Measurements from ENCODE around the gene TENM3.

The TENM3 gene

DNA sequence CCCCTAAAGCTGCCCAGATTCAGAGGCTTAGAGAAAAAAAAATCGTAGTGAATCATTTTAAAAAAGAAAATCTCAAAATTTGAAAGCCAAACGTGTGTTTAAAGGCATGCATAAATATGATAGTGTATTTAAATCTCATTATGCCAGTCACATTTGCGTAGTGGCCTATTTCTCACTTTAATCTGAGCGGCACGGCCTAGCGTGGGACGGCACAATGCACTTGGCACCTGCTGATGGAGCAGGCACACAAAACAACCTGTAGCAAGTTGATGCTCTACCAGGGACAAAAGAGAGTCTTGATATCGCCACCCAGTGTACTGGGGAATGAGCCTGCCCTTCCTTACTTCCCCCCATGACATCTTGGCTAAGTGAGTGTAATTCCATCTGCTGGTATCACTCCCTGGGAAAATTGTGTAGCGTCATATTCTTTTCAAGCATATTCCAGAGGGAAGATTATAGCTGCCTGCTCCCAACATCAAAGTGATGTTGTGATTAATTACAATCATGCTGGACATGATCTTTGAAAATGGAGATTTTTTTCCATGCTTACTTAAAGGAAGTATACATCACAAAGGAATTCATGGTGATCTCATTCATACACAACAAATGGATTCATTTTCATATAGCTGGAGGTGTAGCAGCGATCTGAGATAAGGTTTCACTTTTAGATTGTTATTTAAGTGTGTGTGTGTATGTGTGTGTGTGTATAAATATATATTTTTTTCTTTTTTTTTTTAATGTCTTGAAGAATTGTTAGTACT, 535.2 kb downstream of the TENM3 start:
- Histone ChIP-seq H3K27ac (ENCODE audit: low read length) (no peak overlapping the region), H3K4me3 (ENCODE audit: low read depth in 1 of 2, low read length in 2 of 2) (no peak overlapping the region), H3K27me3 (ENCODE audit: insufficient read depth, low read length, poor library complexity) (no peaks in the 10 kb centered on the region), H2AFZ (ENCODE audit: low read depth, low read length) (no peak overlapping the region), H3K9me3 (ENCODE audit: insufficient read depth, low read length, severe bottlenecking) (no peaks in the 10 kb centered on the region), H3K9ac (ENCODE audit: low read depth, low read length) (no peak overlapping the region), H3K4me2 (ENCODE audit: insufficient read depth, low read length) (no peak overlapping the region), H3K4me1 (ENCODE audit: insufficient read depth, low read length) (no peaks in the 10 kb centered on the region), H3K36me3 (ENCODE audit: insufficient read depth, low read length) (no peaks in the 10 kb centered on the region), H3K79me2 (ENCODE audit: insufficient read depth, low read length) (no peaks in the 10 kb centered on the region), H4K20me1 (ENCODE audit: insufficient read depth, low read length) (no peaks in the 10 kb centered on the region)
- no peak for TF ChIP-seq EZH2 (IDR thresholded peaks at IDR 0.05; ENCODE audit: borderline replicate concordance, low read depth, low read length, severe bottlenecking)
- TF ChIP-seq, protein P1, sequence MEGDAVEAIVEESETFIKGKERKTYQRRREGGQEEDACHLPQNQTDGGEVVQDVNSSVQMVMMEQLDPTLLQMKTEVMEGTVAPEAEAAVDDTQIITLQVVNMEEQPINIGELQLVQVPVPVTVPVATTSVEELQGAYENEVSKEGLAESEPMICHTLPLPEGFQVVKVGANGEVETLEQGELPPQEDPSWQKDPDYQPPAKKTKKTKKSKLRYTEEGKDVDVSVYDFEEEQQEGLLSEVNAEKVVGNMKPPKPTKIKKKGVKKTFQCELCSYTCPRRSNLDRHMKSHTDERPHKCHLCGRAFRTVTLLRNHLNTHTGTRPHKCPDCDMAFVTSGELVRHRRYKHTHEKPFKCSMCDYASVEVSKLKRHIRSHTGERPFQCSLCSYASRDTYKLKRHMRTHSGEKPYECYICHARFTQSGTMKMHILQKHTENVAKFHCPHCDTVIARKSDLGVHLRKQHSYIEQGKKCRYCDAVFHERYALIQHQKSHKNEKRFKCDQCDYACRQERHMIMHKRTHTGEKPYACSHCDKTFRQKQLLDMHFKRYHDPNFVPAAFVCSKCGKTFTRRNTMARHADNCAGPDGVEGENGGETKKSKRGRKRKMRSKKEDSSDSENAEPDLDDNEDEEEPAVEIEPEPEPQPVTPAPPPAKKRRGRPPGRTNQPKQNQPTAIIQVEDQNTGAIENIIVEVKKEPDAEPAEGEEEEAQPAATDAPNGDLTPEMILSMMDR (IDR thresholded peaks at IDR 0.05; ENCODE audit: borderline replicate concordance, extremely low read depth, low read length, poor library complexity, severe bottlenecking), result no peak
- ATAC-seq (ENCODE audit: insufficient read depth, low read depth) (no peak), DNase-seq (no peak)

DNA sequence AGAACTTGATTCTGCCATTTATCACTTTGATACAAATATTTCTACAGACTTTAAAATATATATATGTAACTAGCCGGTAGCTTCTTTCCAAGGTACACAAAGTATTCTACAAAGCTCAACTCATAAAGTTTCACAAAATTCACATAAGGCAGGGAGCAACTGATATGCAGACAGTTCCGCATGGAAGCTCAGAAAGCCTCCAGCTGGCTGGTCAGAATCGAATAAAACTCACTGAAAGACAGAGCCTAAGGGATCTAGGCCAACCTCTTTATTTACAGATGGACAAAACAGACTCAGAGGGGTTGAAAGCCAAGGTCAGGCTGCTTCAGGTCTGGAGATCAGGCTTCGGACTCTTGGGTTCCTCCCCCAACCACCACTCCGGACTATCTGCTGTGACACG, 543.8 kb downstream of the TENM3 start:
- Histone ChIP-seq H3K9me3 (ENCODE audit: insufficient read depth, low read length, severe bottlenecking) (no peaks in the 10 kb centered on the region), H2AFZ (ENCODE audit: low read depth, low read length) (no peak overlapping the region), H4K20me1 (ENCODE audit: insufficient read depth, low read length) (no peaks in the 10 kb centered on the region), H3K9ac (ENCODE audit: low read depth, low read length) (no peak overlapping the region), H3K79me2 (ENCODE audit: insufficient read depth, low read length) (no peaks in the 10 kb centered on the region), H3K36me3 (ENCODE audit: insufficient read depth, low read length) (no peaks in the 10 kb centered on the region), H3K27ac (ENCODE audit: low read length) (no peak overlapping the region), H3K27me3 (ENCODE audit: insufficient read depth, low read length, poor library complexity) (no peaks in the 10 kb centered on the region), H3K4me3 (ENCODE audit: low read depth in 1 of 2, low read length in 2 of 2) (no peak overlapping the region), H3K4me2 (ENCODE audit: insufficient read depth, low read length) (no peak overlapping the region), H3K4me1 (ENCODE audit: insufficient read depth, low read length) (no peaks in the 10 kb centered on the region)
- ATAC-seq (ENCODE audit: insufficient read depth, low read depth), result no peak
- TF ChIP-seq, protein P1 (IDR thresholded peaks at IDR 0.05; ENCODE audit: borderline replicate concordance, extremely low read depth, low read length, poor library complexity, severe bottlenecking), result no peak
- TF ChIP-seq EZH2 (IDR thresholded peaks at IDR 0.05; ENCODE audit: borderline replicate concordance, low read depth, low read length, severe bottlenecking), result no peak
- DNase-seq, result no peak

DNA sequence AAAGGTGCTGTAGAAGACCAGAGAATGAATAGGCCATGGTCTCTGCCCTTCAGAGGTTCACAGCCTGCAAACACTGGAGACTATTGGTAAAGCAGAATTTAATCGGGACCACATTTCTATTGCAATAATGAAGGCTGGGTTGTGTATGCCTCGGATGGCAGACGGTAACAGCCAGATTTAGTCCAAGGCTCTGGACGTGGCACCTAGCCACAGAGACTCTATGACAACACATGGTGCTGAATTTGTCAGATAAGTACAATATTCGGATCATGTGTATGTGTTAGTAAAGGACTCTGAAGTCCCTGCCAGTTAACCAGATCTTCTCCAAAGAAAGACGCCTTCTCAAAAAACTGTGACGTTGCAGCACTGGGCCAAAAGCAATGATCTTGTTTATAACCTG, 545.0 kb downstream of the TENM3 start:
- no peak overlapping the region for H3K4me3 ChIP-seq (ENCODE audit: low read depth in 1 of 2, low read length in 2 of 2)
- TF ChIP-seq, protein P1 (IDR thresholded peaks at IDR 0.05; ENCODE audit: borderline replicate concordance, extremely low read depth, low read length, poor library complexity, severe bottlenecking), result no peak
- TF ChIP-seq EZH2 (IDR thresholded peaks at IDR 0.05; ENCODE audit: borderline replicate concordance, low read depth, low read length, severe bottlenecking), result no peak
- no peak overlapping the region for H3K4me2 ChIP-seq (ENCODE audit: insufficient read depth, low read length)
- no peaks in the 10 kb centered on the region for H4K20me1 ChIP-seq (ENCODE audit: insufficient read depth, low read length)
- DNase-seq, result no peak
- H3K79me2 ChIP-seq (ENCODE audit: insufficient read depth, low read length), result no peaks in the 10 kb centered on the region
- H3K4me1 ChIP-seq (ENCODE audit: insufficient read depth, low read length), result no peaks in the 10 kb centered on the region
- no peak for ATAC-seq (ENCODE audit: insufficient read depth, low read depth)
- no peak overlapping the region for H2AFZ ChIP-seq (ENCODE audit: low read depth, low read length)
- no peaks in the 10 kb centered on the region for H3K27me3 ChIP-seq (ENCODE audit: insufficient read depth, low read length, poor library complexity)
- no peaks in the 10 kb centered on the region for H3K9me3 ChIP-seq (ENCODE audit: insufficient read depth, low read length, severe bottlenecking)
- H3K27ac ChIP-seq (ENCODE audit: low read length), result no peak overlapping the region
- H3K9ac ChIP-seq (ENCODE audit: low read depth, low read length), result no peak overlapping the region
- no peaks in the 10 kb centered on the region for H3K36me3 ChIP-seq (ENCODE audit: insufficient read depth, low read length)
